ENCODE data around the gene BEGAIN. TPM values are rescaled to one million over a fixed set of nuclear protein-coding genes. Genes with fewer than 3 reads are reported as not detected.

Gene BEGAIN
- total RNA-seq, 1 experiment from 2014 or later = 7.0 TPM

GRCh38 chr14:100617410-100618317 lies 30.4 kb upstream of the BEGAIN start:
- Mint-ChIP-seq H3K4me1 (ENCODE audit: insufficient read depth, unreplicated experiment) (peaks cover 6% of the 10 kb centered on the region), H3K9me3 (ENCODE audit: unreplicated experiment) (no peaks in the 10 kb centered on the region), H3K4me3 (ENCODE audit: unreplicated experiment) (no peak overlapping the region), H3K36me3 (ENCODE audit: insufficient read depth, unreplicated experiment) (no peaks in the 10 kb centered on the region), H3K27me3 (ENCODE audit: insufficient read depth, unreplicated experiment) (peaks cover 41% of the 10 kb centered on the region), H3K27ac (ENCODE audit: low read depth, unreplicated experiment) (no peak overlapping the region)
- BruUV-seq (replicated peaks) = no TSS peak
- intact Hi-C loops (cut with micrococcal nuclease) = no loop called here
- no peak for DNase-seq (ENCODE audit: unreplicated experiment)
- POLR2A ChIA-PET = interaction anchor here (1.9 kb wide), 1 partner anchor 9 kb away, joined by 5 read pairs; no protein-coding TSS in a partner anchor
- no peak for TF ChIP-seq CTCF (IDR thresholded peaks at IDR 0.05; ENCODE audit: unreplicated experiment)
- CTCF ChIA-PET = interaction anchor here (0.6 kb wide), 2 partner anchors 11 to 233 kb away, joined by 3 to 4 read pairs; no protein-coding TSS in a partner anchor

- BruUV-seq (replicated peaks) = no TSS peak
- no peaks in the 10 kb centered on the region for H3K36me3 Mint-ChIP-seq (ENCODE audit: insufficient read depth, unreplicated experiment)
- peaks cover 41% of the 10 kb centered on the region for H3K27me3 Mint-ChIP-seq (ENCODE audit: insufficient read depth, unreplicated experiment)
- ChIA-PET CTCF (interaction anchor here (0.6 kb wide), 1 partner anchor 10 kb away, joined by 3 read pairs; no protein-coding TSS in a partner anchor), POLR2A (interaction anchor here (1.9 kb wide), 1 partner anchor 10 kb away, joined by 5 read pairs; no protein-coding TSS in a partner anchor)
- no peak for DNase-seq (ENCODE audit: unreplicated experiment)
- intact Hi-C loops (cut with micrococcal nuclease) = no loop called here
- TF ChIP-seq CTCF (IDR thresholded peaks at IDR 0.05; ENCODE audit: unreplicated experiment) = no peak
- no peak overlapping the region for H3K4me3 Mint-ChIP-seq (ENCODE audit: unreplicated experiment)
- H3K4me1 Mint-ChIP-seq (ENCODE audit: insufficient read depth, unreplicated experiment) = peaks cover 6% of the 10 kb centered on the region
- H3K9me3 Mint-ChIP-seq (ENCODE audit: unreplicated experiment) = no peaks in the 10 kb centered on the region
- H3K27ac Mint-ChIP-seq (ENCODE audit: low read depth, unreplicated experiment) = no peak overlapping the region
These were observed 29.7 kb upstream of the BEGAIN start for GRCh38 chr14:100616854-100617409.

- H3K9me3 Mint-ChIP-seq (ENCODE audit: unreplicated experiment) = no peaks in the 10 kb centered on the region
- peaks cover 41% of the 10 kb centered on the region for H3K27me3 Mint-ChIP-seq (ENCODE audit: insufficient read depth, unreplicated experiment)
- ChIA-PET CTCF (interaction anchor here (0.7 kb wide), 1 partner anchor 171 kb away, joined by 3 read pairs; no protein-coding TSS in a partner anchor), POLR2A (interaction anchor here (0.6 to 0.7 kb wide), 2 partner anchors 34 to 135 kb away, joined by 3 to 4 read pairs; no protein-coding TSS in a partner anchor)
- no TSS peak for BruUV-seq (replicated peaks)
- peaks cover 6% of the 10 kb centered on the region for H3K4me1 Mint-ChIP-seq (ENCODE audit: insufficient read depth, unreplicated experiment)
- DNase-seq (ENCODE audit: unreplicated experiment) = no peak
- TF ChIP-seq CTCF (IDR thresholded peaks at IDR 0.05; ENCODE audit: unreplicated experiment) = no peak
- H3K36me3 Mint-ChIP-seq (ENCODE audit: insufficient read depth, unreplicated experiment) = no peaks in the 10 kb centered on the region
- no peak overlapping the region for H3K27ac Mint-ChIP-seq (ENCODE audit: low read depth, unreplicated experiment)
- intact Hi-C loops (cut with micrococcal nuclease) = no loop called here
- H3K4me3 Mint-ChIP-seq (ENCODE audit: unreplicated experiment) = no peak overlapping the region
These were observed 28.8 kb upstream of the BEGAIN start for GRCh38 chr14:100615736-100616695.
